ENCODE data around the gene FMN1. TPM values are rescaled to one million over a fixed set of nuclear protein-coding genes. Genes with fewer than 3 reads are reported as not detected.

Gene FMN1
- total and polyA plus RNA-seq, 2 of the 8 experiments (the other 6 are each of a cell fraction or from before 2014, with no cell fraction given): 0.27 to 3.7 TPM

GRCh38 chr15:33160581-33161165 lies 33.8 kb downstream of the FMN1 start:
- POLR2A ChIA-PET (ENCODE audit: partially characterized antibody): no interaction called here
- no peaks in the 10 kb centered on the region for H3K36me3 ChIP-seq (ENCODE audit: control insufficient read depth in 2 of 4, insufficient read depth in 4 of 4, low read length in 3 of 4)
- H3K9me3 ChIP-seq (ENCODE audit: insufficient read depth in 2 of 2, low read depth in 1 of 2, low read length in 1 of 2): no peaks in the 10 kb centered on the region
- H2AK5ac ChIP-seq (ENCODE audit: low read depth, low read length): no peak overlapping the region
- no peak overlapping the region for H3K23ac ChIP-seq (ENCODE audit: insufficient read length)
- no peak for TF ChIP-seq CREB1 (IDR thresholded peaks at IDR 0.05)
- no peak overlapping the region for H4K91ac ChIP-seq (replicated peaks; ENCODE audit: insufficient read length, low read length)
- H3K4ac ChIP-seq (replicated peaks; ENCODE audit: insufficient read length, low read depth, low read length): no peak overlapping the region
- H3K27ac ChIP-seq (ENCODE audit: low read depth, low read length): no peak overlapping the region
- WGBS, 2 experiments (ENCODE audit: extremely low coverage in 1 of 2, insufficient coverage in 1 of 2, insufficient read length in 1 of 2, insufficient replicate concordance in 2 of 2, low coverage in 1 of 2, low lambda C conversion rate in 2 of 2, missing lambda C conversion rate in 1 of 2): 85% methylated on average over 5 of the region's 5 CpGs; no CpG with 5 or more reads in 1 of the 2 experiments
- H3K27me3 ChIP-seq (replicated peaks in 1 of 4; ENCODE audit: control insufficient read depth in 3 of 4, extremely low read depth in 1 of 4, insufficient read depth in 3 of 4, low read length in 3 of 4): no peaks in the 10 kb centered on the region
- H3K18ac ChIP-seq (ENCODE audit: extremely low read depth, low read length): no peak overlapping the region
- no peaks in the 10 kb centered on the region for H4K20me1 ChIP-seq (replicated peaks in 1 of 2; ENCODE audit: control insufficient read depth in 1 of 2, insufficient read depth in 2 of 2, low read length in 2 of 2)
- H3K23me2 ChIP-seq (ENCODE audit: low read depth, low read length): no peaks in the 10 kb centered on the region
- no peak for FAIRE-seq
- no peak overlapping the region for H3K56ac ChIP-seq (replicated peaks; ENCODE audit: insufficient read length, low read depth, low read length)
- no peak overlapping the region for H2BK5ac ChIP-seq (ENCODE audit: low read depth, low read length)
- H3K9ac ChIP-seq (replicated peaks in 1 of 4; ENCODE audit: extremely low read depth in 1 of 4, low read depth in 3 of 4, low read length in 3 of 4): no peak overlapping the region
- H3K79me1 ChIP-seq (ENCODE audit: low read depth, low read length): no peaks in the 10 kb centered on the region
- H2BK15ac ChIP-seq (ENCODE audit: low read length): no peak overlapping the region
- H2BK120ac ChIP-seq (replicated peaks; ENCODE audit: low read depth, low read length): no peak overlapping the region
- H2BK20ac ChIP-seq (ENCODE audit: low read length): no peak overlapping the region
- no peak overlapping the region for H3K14ac ChIP-seq (ENCODE audit: insufficient read length)
- no peak overlapping the region for H4K5ac ChIP-seq (ENCODE audit: insufficient read length, low read depth, low read length)
- DNase-seq (ENCODE audit: low read depth in 1 of 2, low spot score in 2 of 2): no peak
- no peaks in the 10 kb centered on the region for H3K4me1 ChIP-seq (replicated peaks in 1 of 4; ENCODE audit: control insufficient read depth in 3 of 4, insufficient read depth in 4 of 4, low read length in 3 of 4)
- no peak overlapping the region for H3K4me2 ChIP-seq (ENCODE audit: insufficient read depth in 1 of 2, low read depth in 2 of 2, low read length in 2 of 2)
- H2BK12ac ChIP-seq (ENCODE audit: low read depth, low read length): no peak overlapping the region
- H2AFZ ChIP-seq (ENCODE audit: low read length): 0 out of 2 replicates have a peak overlapping the region, but pooled peaks have one; percentile 11
- H4K8ac ChIP-seq (ENCODE audit: extremely low read depth, insufficient read depth, low read length): no peak overlapping the region
- H3K4me3 ChIP-seq (ENCODE audit: extremely low read depth in 1 of 4, insufficient read depth in 2 of 4, low read depth in 3 of 4, low read length in 4 of 4): no peak overlapping the region
- no peaks in the 10 kb centered on the region for H3K79me2 ChIP-seq (ENCODE audit: control insufficient read depth in 1 of 2, insufficient read depth in 2 of 2, low read length in 2 of 2)
- CTCF ChIA-PET (ENCODE audit: partially characterized antibody): no interaction called here
